ENCODE measurements around the gene METTL27.
"Not testable (repeated sequence)": the region's sequence is repeated elsewhere in the genome, so short reads cannot be mapped to it uniquely, and the experiment has no call there.

METTL27 gene

DNA sequence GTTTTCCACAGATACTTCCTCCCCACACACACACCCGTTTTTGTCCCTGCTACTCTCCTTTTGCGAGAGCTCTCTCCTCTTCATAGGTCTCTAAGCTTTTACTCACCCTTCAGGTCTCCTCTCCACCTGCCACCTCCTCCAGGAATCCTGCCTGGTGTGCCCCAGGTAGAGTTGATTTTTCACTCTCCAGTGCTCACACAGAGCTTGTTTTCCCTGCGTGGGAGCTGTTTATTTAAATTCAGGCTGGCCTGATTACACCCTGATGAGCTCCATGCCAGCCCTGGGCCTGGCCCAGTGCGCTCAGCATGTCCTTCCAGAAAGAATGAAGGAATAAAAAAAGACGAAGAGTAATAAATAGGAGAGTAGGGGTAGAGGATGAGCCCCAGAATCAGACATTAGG lies 19.1 kb downstream of the METTL27 start:
- Histone ChIP-seq H4K20me1 (no peaks in the 10 kb centered on the region), H3K9ac (no peak overlapping the region), H3K4me3 (no peak overlapping the region), H3K36me3 (no peaks in the 10 kb centered on the region), H3K27me3 (no peaks in the 10 kb centered on the region), H3K4me1 (peaks cover 37% of the 10 kb centered on the region), H3K4me2 (no peak overlapping the region), H3K27ac (no peak overlapping the region), H3K9me3 (no peaks in the 10 kb centered on the region)
- no peak for TF ChIP-seq Cebpa-rat (IDR thresholded peaks at IDR 0.05)

DNA sequence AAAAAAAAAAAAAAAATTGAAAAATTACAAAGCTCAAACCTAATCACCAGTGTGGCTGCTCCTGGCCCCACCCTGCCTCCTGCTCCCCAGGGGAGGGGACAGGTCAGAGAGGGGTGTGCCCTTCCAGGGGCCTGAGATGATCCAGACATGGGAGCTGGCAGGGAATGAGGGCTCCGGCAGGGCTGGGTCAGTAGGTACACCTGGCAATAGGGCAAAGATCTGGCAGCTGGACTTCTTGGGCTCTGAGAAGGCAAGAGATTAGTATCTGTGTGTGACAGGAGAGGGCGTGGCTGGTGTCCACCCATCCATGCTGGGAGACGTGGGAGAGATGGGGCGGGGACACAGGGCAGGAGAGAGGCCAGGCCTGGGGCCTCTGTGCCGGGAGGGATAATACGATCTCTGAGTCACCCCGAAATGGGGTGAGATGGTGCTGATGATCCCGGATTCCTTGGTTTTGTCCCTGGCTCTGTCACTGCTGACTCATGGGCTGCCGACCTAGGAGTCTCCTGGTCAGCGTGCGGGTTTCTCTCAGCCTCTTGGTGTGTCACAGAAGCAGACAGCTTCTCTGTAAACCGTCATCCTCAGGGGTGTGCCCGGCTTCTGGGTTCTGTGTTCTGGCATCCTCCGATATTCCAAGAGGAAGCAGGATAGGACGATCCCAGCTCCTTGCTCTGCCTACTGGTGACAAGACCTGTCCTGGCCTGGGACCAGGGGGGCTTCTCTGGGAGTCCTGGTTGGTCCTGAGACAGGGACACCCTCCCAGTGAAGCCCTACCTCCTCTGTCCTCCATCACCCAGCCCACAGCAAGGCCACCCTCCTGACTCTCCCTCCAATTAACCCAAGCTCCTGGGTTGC lies 19.8 kb downstream of the METTL27 start:
- Histone ChIP-seq H3K4me3 (no peak overlapping the region), H3K4me1 (peaks cover 30% of the 10 kb centered on the region), H3K27ac (no peak overlapping the region), H4K20me1 (no peaks in the 10 kb centered on the region), H3K4me2 (peak overlapping the region; percentile 40), H3K9me3 (no peaks in the 10 kb centered on the region), H3K27me3 (no peaks in the 10 kb centered on the region), H3K9ac (no peak overlapping the region), H3K36me3 (no peaks in the 10 kb centered on the region)
- TF ChIP-seq Cebpa-rat (IDR thresholded peaks at IDR 0.05): no peak

DNA sequence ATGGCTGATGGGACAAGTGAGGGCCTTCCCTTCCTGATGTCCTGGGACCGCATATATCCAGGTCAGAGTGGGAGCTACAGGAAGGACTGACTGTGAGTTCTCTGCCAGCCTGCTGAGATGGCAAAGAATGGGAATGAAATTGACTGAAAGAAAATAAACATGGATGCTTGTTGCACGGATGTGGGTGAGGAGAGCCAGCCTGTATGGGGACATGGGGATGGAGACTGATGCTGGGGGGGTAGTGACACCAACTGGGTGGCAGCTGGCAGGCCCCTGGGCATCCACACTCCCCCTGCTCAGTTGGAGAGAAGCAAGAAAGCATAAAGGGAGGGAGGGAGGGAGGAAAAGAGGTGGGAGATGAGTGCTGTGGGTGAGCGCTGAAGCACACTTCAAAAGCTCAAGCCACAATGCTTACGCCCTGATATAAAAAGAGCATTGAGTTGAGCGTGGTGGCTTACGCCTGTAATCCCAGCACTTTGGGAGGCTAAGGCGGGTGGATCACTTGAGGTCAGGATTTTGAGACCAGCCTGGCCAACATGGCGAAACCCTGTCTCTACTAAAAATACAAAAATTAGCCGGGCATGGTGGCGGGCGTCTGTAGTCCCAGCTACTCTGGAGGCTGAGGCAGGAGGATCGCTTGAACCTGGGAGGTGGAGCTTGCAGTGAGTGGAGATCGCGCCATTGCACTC lies 20.6 kb downstream of the METTL27 start:
- not testable (repeated sequence) for H3K36me3 ChIP-seq, H3K27me3 ChIP-seq, H3K9me3 ChIP-seq, H4K20me1 ChIP-seq, H3K4me3 ChIP-seq, H3K9ac ChIP-seq, H3K27ac ChIP-seq
- Histone ChIP-seq H3K4me2 (peak overlapping the region; percentile 40), H3K4me1 (peaks cover 22% of the 10 kb centered on the region)

DNA sequence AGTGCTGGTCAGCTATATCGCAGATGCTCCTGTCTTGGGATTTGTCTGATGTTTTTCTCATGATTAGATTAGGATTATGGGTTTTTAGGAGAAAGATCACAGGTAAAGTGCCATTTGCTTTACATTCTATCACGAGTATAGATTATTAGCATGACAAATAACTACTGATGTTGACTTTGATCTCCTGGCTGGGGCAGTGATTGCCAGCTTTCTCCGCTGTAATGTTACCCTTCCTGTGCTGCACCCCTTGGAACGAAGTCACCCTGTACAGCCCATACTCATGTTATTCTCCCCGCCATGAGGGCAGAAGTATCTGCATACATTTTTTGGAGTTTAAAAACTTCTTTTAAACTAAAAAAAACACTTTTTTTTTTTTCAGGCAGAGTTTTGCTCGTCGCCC lies 22.3 kb downstream of the METTL27 start:
- no peak overlapping the region for H3K9ac ChIP-seq
- no peak overlapping the region for H3K4me2 ChIP-seq
- no peaks in the 10 kb centered on the region for H3K27me3 ChIP-seq
- H3K4me1 ChIP-seq: peaks cover 17% of the 10 kb centered on the region
- no peaks in the 10 kb centered on the region for H4K20me1 ChIP-seq
- H3K9me3 ChIP-seq: no peaks in the 10 kb centered on the region
- H3K27ac ChIP-seq: no peak overlapping the region
- no peak overlapping the region for H3K4me3 ChIP-seq
- no peak for TF ChIP-seq Cebpa-rat (IDR thresholded peaks at IDR 0.05)
- H3K36me3 ChIP-seq: no peaks in the 10 kb centered on the region

DNA sequence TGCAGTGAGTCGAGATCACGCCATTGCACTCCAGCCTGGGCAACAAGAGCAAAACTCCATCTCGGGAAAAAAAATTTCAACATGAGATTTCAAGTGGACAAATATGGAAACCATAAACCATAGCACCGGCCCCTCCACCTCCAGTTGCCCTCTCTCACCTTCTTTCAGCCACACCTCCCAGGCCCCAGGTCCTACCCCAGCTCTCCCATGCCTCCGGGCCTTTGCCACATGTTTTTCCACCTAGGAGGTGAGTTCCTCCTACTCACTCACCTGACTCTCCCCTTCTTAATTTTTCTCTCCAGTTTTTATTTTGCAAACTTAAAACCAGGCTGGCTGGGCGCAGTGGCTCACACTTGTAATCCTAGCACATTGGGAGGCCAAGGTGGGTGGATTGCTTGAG lies 25.2 kb downstream of the METTL27 start:
- Histone ChIP-seq H3K9me3 (peaks cover 17% of the 10 kb centered on the region), H3K36me3 (no peaks in the 10 kb centered on the region), H3K4me2 (no peak overlapping the region), H3K4me3 (no peak overlapping the region), H3K4me1 (peaks cover 18% of the 10 kb centered on the region), H3K27me3 (no peaks in the 10 kb centered on the region), H3K9ac (no peak overlapping the region), H3K27ac (no peak overlapping the region), H4K20me1 (no peaks in the 10 kb centered on the region)
- TF ChIP-seq Cebpa-rat (IDR thresholded peaks at IDR 0.05): no peak

DNA sequence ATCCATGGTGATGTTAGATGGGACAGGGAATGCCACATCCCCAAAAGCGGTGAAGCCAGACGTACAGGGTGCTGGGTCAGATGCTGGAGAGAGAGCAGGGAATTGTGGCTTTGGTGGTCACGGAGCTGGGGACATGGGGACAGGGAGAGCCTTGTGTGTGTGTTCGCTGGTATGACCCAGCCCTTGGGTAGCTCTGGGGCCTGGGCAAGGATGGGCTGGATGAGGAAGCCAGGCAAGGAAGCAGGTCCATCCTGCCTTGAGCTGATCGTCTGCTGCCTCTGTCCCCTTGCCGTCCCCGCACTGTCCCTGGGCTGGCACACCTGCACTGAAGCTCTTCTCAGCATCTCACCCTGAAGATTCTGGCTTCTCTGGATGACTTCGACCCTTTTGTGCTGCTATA lies 26.9 kb downstream of the METTL27 start:
- Histone ChIP-seq H3K4me1 (peaks cover 12% of the 10 kb centered on the region), H3K9me3 (peaks cover 21% of the 10 kb centered on the region), H3K9ac (no peak overlapping the region), H3K4me3 (no peak overlapping the region), H3K27me3 (no peaks in the 10 kb centered on the region), H3K36me3 (no peaks in the 10 kb centered on the region), H4K20me1 (no peaks in the 10 kb centered on the region), H3K27ac (no peak overlapping the region), H3K4me2 (no peak overlapping the region)
- no peak for TF ChIP-seq Cebpa-rat (IDR thresholded peaks at IDR 0.05)

DNA sequence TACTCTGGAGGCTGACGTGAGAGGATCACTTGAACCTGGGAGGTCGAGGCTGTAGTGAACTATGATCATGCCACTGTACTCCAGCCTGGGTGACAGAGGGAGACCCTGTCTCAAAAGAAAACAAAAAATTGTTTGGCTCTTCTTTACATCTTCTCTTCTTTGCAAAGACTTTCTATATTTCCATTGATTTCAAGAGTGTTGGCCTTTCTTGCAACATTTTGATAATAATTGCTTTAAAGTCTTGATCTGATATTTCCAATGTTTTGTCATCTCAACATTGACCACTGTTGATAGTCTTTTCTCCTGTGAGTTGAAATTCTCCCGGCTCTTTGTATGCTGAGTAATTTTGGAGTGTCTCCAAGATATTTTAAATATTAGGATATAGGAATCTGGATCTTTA lies 29.3 kb downstream of the METTL27 start:
- H3K27ac ChIP-seq: no peak overlapping the region
- TF ChIP-seq Cebpa-rat (IDR thresholded peaks at IDR 0.05): no peak
- H3K4me1 ChIP-seq: peaks cover 12% of the 10 kb centered on the region
- no peaks in the 10 kb centered on the region for H3K27me3 ChIP-seq
- H3K4me3 ChIP-seq: no peak overlapping the region
- H4K20me1 ChIP-seq: no peaks in the 10 kb centered on the region
- H3K36me3 ChIP-seq: no peaks in the 10 kb centered on the region
- peaks cover 21% of the 10 kb centered on the region for H3K9me3 ChIP-seq
- no peak overlapping the region for H3K4me2 ChIP-seq
- no peak overlapping the region for H3K9ac ChIP-seq

DNA sequence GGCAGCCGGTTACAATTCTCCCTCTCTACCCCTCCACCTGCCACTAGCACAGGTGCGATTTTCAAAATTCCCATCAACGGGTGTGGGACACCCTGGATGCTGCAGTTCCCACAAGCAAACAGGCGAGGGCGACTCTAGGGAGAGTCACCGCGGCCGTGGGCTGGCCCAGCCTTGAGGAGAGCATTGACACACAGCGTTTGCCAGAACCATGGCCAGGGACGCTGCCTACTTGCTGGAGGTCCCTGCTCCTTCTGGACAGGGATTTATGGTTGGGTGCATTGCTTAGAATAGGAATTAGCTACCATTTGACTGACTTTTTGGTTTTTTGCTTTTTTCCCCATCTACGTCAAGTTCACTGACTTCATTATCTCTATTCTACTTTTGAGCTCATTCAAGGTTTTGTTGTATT lies 30.6 kb downstream of the METTL27 start:
- H3K9ac ChIP-seq: no peak overlapping the region
- H3K27me3 ChIP-seq: no peaks in the 10 kb centered on the region
- no peak overlapping the region for H3K27ac ChIP-seq
- TF ChIP-seq Cebpa-rat (IDR thresholded peaks at IDR 0.05): no peak
- no peak overlapping the region for H3K4me2 ChIP-seq
- peaks cover 12% of the 10 kb centered on the region for H3K4me1 ChIP-seq
- H4K20me1 ChIP-seq: no peaks in the 10 kb centered on the region
- peaks cover 21% of the 10 kb centered on the region for H3K9me3 ChIP-seq
- no peak overlapping the region for H3K4me3 ChIP-seq
- H3K36me3 ChIP-seq: no peaks in the 10 kb centered on the region

DNA sequence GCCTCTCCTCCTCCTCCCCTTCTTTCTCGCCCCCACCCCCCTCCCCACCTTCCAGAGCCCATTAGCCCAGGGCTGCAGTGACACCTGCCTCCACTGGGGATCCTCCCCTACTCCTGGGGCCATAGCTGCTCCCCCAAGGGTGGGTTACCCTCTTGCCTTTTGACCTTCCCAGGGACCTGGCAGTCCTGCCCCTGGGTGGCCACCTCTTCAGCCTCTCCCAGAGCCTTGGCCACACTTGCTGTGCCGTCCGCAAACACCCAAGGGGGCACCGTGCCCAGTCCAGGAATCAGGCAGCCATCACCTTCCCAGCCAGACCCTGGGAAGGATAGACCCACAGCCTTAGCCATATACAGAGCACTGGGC lies 31.3 kb downstream of the METTL27 start:
- Histone ChIP-seq H3K36me3 (no peaks in the 10 kb centered on the region), H3K27me3 (no peaks in the 10 kb centered on the region), H3K4me3 (no peak overlapping the region), H4K20me1 (no peaks in the 10 kb centered on the region), H3K27ac (no peak overlapping the region), H3K9me3 (peaks cover 21% of the 10 kb centered on the region), H3K4me1 (peaks cover 12% of the 10 kb centered on the region), H3K4me2 (no peak overlapping the region), H3K9ac (no peak overlapping the region)
- no peak for TF ChIP-seq Cebpa-rat (IDR thresholded peaks at IDR 0.05)

DNA sequence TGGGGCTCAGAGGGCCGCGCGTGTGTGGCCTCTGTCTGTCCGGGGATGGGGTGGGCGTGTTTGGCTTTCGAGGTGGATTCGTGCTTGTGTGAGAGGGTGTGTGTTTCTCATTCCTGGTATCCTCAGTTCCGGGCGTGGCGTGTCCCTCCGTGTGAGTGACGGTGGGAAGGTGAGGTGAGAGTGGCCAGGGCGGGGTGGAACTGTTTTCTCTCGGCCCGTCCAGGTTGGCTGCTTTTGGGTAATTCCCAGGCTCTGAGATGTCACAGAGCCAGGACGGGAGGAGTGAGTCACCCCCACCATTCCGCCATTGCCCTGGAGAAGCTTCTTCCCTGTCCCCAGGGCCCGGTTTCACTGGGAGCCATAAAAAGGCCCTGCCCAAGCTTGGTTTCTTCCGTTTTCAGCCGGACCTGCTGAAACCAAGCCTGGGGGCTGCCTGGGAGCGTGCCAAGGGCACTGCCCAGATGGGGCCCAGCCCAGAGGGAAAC lies 32.8 kb downstream of the METTL27 start:
- Histone ChIP-seq H4K20me1 (no peaks in the 10 kb centered on the region), H3K4me2 (no peak overlapping the region), H3K9ac (no peak overlapping the region), H3K4me1 (peaks cover 1% of the 10 kb centered on the region), H3K4me3 (no peak overlapping the region), H3K27ac (no peak overlapping the region), H3K36me3 (no peaks in the 10 kb centered on the region), H3K9me3 (peaks cover 21% of the 10 kb centered on the region), H3K27me3 (no peaks in the 10 kb centered on the region)
- TF ChIP-seq Cebpa-rat (IDR thresholded peaks at IDR 0.05): no peak
